ENCODE data around the gene ABHD16A. TPM values are rescaled to one million over a fixed set of nuclear protein-coding genes. Genes with fewer than 3 reads are reported as not detected.
"Not testable (repeated sequence)": the region's sequence is repeated elsewhere in the genome, so short reads cannot be mapped to it uniquely, and the experiment has no call there.

Gene ABHD16A
- polyA plus RNA-seq, 3 donors: 52.4 to 70.9 (median 61.6) TPM

- no peak for DNase-seq (ENCODE audit: extremely low read depth in 1 of 11, low read depth in 9 of 11, low spot score in 4 of 11)
Measured at GRCh38 chr6:31721351-31722020, 18.4 kb upstream of the ABHD16A start, which contains the start of gene LY6G6C. Gene LY6G6C (minus strand): TSS chr6:31721746. CDS start chr6:31721679, 67 bp downstream.

GRCh38 chr6:31720196-31720770, 17.2 kb upstream of the ABHD16A start:
- DNase-seq (ENCODE audit: extremely low read depth in 1 of 11, low read depth in 9 of 11, low spot score in 4 of 11): no peak

- DNase-seq (ENCODE audit: extremely low read depth in 1 of 11, low read depth in 9 of 11, low spot score in 4 of 11): no peak
Measured at GRCh38 chr6:31719001-31719400, 15.9 kb upstream of the ABHD16A start.

GRCh38 chr6:31718265-31718664, 15.1 kb upstream of the ABHD16A start:
- DNase-seq (ENCODE audit: extremely low read depth in 1 of 11, low read depth in 9 of 11, low spot score in 4 of 11): no peak

- no peak for DNase-seq (ENCODE audit: extremely low read depth in 1 of 11, low read depth in 9 of 11, low spot score in 4 of 11)
Measured at GRCh38 chr6:31717499-31718222, 14.5 kb upstream of the ABHD16A start.

- no peak for DNase-seq (ENCODE audit: extremely low read depth in 1 of 11, low read depth in 9 of 11, low spot score in 4 of 11)
Measured at GRCh38 chr6:31715022-31715958, 12.2 kb upstream of the ABHD16A start, which contains the start of gene LY6G6D. Gene LY6G6D (plus strand): TSS chr6:31715348. CDS start chr6:31715356, 8 bp downstream.

- no peak for DNase-seq (ENCODE audit: extremely low read depth in 1 of 11, low read depth in 9 of 11, low spot score in 4 of 11)
Measured at GRCh38 chr6:31713991-31714684, 11.0 kb upstream of the ABHD16A start.

GRCh38 chr6:31713465-31713864, 10.3 kb upstream of the ABHD16A start:
- DNase-seq (ENCODE audit: extremely low read depth in 1 of 11, low read depth in 9 of 11, low spot score in 4 of 11): no peak

GRCh38 chr6:31712296-31712695, 9.2 kb upstream of the ABHD16A start:
- DNase-seq (ENCODE audit: extremely low read depth in 1 of 11, low read depth in 9 of 11, low spot score in 4 of 11): no peak

GRCh38 chr6:31711233-31711632, 8.1 kb upstream of the ABHD16A start:
- no peak for DNase-seq (ENCODE audit: extremely low read depth in 1 of 11, low read depth in 9 of 11, low spot score in 4 of 11)

- DNase-seq (ENCODE audit: extremely low read depth in 1 of 11, low read depth in 9 of 11, low spot score in 4 of 11): no peak
Measured at GRCh38 chr6:31710523-31711219, 7.5 kb upstream of the ABHD16A start.

- DNase-seq (ENCODE audit: extremely low read depth in 1 of 11, low read depth in 9 of 11, low spot score in 4 of 11): not testable (repeated sequence)
Measured at GRCh38 chr6:31709157-31709556, 6.0 kb upstream of the ABHD16A start.

GRCh38 chr6:31708224-31708623, 5.1 kb upstream of the ABHD16A start:
- no peak for DNase-seq (ENCODE audit: extremely low read depth in 1 of 11, low read depth in 9 of 11, low spot score in 4 of 11)

- DNase-seq (ENCODE audit: extremely low read depth in 1 of 11, low read depth in 9 of 11, low spot score in 4 of 11): no peak
Measured at GRCh38 chr6:31707701-31708100, 4.6 kb upstream of the ABHD16A start.

- DNase-seq (ENCODE audit: extremely low read depth in 1 of 11, low read depth in 9 of 11, low spot score in 4 of 11): no peak
Measured at GRCh38 chr6:31706599-31706998, 3.5 kb upstream of the ABHD16A start, which contains the start of gene LY6G6F. Gene LY6G6F (plus strand): TSS chr6:31706866. CDS start chr6:31706907, 41 bp downstream.

GRCh38 chr6:31705931-31706330, 2.8 kb upstream of the ABHD16A start:
- DNase-seq (ENCODE audit: extremely low read depth in 1 of 11, low read depth in 9 of 11, low spot score in 4 of 11): no peak

GRCh38 chr6:31702405-31702818, 712 bp downstream of the ABHD16A start:
- no peak for DNase-seq (ENCODE audit: extremely low read depth in 1 of 11, low read depth in 9 of 11, low spot score in 4 of 11)

All from renal cortex interstitium (tissue), 11 donors.